GM12872 (cell line): ENCODE measurements around the gene ERCC1.
A peak's percentile ranks its signal among the peaks of the same experiment; 100 is the strongest.

ENCODE experiments used
- CTCF ChIP-seq: IDR thresholded peaks from 3 replicates; pipeline ENCODE4 v1.5.1; 2011; ENCODE audit warnings: low read depth, mild to moderate bottlenecking, low read length, moderate library complexity; ENCODE audit not compliant: insufficient read depth

ERCC1 gene

GRCh38 chr19:45403781-45404556, 19.7 kb downstream of the ERCC1 start:
- peak; percentile 88 for TF ChIP-seq CTCF

- TF ChIP-seq CTCF = no peak
Measured at GRCh38 chr19:45403272-45403671, 20.4 kb downstream of the ERCC1 start.

GRCh38 chr19:45402298-45403061, 21.2 kb downstream of the ERCC1 start:
- peak; percentile 50; the same call in 2 of the 3 replicates for TF ChIP-seq CTCF

- no peak for TF ChIP-seq CTCF
Measured at GRCh38 chr19:45401815-45402214, 21.9 kb downstream of the ERCC1 start.

GRCh38 chr19:45400192-45400591, 23.5 kb downstream of the ERCC1 start:
- no peak for TF ChIP-seq CTCF

- no peak for TF ChIP-seq CTCF
Measured at GRCh38 chr19:45395821-45396617, 27.7 kb downstream of the ERCC1 start.
